LNCAP (cell line): Measurements from ENCODE around the gene MRGPRF.

Source experiments
- TF ChIP-seq, protein P1 (sequence below): fragments of 450-650 bp; IDR thresholded peaks from 2 replicates; pipeline ENCODE4 v1.5.1; 2017; ENCODE audit warnings: mild to moderate bottlenecking

The MRGPRF gene

DNA sequence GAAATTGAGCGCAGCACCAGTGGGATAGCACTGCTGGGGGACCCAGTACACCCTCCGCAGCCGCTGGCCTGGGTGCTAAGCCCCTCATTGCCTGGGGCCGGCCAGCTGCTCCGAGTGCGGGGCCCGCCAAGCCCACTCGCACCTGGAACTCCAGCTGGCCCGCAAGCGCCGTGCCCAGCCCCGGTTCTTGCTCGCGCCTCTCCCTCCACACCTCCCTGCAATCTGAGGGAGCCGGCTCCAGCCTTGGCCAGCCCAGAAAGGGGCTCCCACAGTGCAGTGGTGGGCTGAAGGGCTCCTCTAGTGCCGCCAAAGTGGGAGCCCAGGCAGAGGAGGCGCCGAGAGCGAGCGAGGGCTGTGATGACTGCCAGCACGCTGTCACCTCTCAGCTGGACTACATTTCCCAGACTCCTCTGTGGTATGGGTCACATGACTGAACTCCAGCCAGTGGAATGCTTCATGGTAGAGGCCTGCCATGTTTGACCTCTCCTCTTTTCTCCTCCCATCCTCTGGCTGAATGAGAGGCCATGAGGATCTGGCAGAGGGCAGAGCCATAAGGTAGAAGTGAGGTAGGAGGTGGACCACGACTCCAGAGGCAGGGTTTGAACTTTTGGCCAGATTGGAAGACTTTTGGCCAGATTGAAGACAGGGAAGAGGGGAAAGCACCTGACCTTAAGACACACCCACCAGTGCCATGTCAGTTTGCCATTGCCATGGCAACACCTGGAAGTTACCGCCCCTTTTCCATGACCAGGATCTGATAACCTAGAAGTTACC is 38.4 kb downstream of the MRGPRF start:
- TF ChIP-seq, protein P1, sequence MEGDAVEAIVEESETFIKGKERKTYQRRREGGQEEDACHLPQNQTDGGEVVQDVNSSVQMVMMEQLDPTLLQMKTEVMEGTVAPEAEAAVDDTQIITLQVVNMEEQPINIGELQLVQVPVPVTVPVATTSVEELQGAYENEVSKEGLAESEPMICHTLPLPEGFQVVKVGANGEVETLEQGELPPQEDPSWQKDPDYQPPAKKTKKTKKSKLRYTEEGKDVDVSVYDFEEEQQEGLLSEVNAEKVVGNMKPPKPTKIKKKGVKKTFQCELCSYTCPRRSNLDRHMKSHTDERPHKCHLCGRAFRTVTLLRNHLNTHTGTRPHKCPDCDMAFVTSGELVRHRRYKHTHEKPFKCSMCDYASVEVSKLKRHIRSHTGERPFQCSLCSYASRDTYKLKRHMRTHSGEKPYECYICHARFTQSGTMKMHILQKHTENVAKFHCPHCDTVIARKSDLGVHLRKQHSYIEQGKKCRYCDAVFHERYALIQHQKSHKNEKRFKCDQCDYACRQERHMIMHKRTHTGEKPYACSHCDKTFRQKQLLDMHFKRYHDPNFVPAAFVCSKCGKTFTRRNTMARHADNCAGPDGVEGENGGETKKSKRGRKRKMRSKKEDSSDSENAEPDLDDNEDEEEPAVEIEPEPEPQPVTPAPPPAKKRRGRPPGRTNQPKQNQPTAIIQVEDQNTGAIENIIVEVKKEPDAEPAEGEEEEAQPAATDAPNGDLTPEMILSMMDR = no peak

DNA sequence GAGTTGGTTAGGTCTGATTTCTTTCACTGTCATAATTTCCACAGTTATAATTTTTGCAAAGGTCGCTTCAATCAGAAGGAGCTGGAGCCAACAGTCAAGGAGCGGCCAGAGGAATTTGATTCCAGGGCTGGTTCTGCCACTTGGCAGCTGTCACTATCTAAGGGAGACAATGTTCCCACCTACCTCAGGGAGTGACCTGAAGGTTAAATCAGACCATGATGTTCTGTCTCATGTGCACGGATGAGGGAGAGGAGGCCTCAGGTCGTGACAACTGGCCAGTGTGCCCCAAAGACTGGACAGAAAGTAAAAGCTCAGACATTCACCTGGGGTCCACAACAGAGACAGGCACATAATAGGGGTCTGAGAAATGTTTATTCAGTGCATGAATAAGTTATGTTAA is 39.8 kb downstream of the MRGPRF start:
- TF ChIP-seq, protein P1 = no peak

DNA sequence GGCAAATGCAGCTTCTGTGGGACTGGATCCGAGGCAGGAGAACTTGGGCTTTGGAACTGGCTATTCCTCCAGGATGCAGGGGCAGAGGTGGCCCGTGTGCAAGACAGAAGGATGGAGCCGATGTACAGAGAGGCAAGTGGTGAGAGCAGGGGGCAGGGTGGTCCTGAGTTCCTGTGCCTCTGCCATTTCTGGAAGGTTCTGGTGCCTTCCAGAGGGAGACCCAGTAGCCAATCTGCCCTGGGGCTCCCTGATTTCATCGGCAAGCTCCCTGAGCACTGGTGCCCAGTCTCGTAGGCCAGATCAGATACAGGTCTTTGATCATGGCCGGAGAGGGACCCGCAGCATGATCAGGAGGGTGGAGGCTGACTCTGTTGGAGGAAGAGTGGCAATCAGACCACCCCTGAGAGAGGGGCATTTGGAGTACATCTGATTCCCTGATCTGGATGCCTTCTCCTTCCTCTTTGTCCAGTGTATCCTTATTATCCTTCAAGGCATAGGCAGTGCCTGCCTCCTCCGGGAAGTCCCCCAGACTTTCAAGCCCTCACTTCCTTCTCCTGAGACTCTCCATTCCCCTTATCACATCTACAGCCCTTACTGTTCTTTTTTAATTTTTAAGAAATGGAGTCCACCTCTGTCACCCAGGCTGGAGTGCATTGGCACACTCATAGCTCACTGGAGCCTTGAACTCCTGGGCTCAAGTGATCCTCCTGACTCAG is 42.0 kb downstream of the MRGPRF start:
- TF ChIP-seq, protein P1 = no peak

DNA sequence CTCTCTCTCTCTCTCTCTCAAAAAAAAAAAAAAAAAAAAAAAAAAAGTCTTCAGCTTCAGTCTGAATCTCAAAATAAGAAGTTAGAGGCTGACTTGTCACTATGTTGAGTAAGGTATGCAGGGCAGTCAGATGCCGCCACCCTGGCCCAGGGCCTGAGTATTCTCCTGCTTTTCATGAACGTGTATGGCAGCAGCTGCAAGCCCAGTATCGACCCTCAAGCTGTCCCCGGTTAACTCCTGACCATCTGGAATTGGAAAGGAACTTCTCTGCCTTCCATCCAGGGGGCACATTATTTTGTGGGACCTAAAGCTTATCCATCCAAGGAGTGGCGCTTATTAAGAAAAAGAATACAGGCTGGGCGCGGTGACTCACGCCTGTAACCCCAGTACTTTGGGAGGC is 43.7 kb downstream of the MRGPRF start:
- TF ChIP-seq, protein P1 = no peak

DNA sequence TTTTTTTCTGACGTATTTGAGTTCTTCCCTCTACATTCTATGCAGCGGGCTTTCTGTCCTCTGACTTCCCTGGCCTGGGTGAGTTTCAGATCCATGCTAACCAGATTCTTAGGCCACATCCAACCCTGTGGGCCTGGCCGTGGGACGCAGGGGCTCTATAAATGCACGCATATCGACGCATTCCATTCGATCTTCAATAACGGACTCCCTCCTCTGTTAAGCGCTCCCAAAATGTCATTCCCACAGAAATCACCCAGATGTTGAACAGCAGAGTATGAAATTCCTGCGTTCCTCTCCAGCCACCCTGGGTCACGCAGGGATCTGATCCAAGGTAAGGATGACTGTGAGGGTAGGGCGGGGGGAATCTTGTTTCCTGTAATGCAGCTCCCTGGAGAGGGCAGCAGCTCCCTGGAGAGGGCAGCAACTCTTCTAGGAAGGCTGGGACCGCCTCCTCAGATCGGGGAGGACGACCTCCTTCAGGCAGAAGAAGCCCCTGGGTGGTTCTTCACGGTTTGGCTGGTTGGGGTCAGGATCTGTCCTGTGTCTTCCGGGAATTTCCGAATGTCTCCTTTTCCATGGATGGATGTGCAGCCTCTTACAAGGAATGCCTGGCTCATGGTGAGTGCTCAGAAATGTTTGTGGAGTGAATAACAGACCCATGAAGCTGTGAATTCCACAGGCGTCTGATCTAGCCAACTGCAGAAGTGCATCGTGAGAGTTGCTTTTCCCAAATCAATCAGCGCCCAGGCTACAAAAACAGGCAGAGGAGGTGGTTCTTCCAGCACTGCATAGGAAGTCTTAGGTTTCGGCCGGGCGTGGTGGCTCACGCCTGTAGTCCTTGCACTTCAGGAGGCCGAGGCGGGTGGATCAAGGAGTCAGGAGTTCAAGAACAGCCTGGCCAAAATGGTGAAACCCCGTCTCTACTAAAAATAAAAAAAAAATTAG is 44.5 kb downstream of the MRGPRF start:
- TF ChIP-seq, protein P1 = no peak

DNA sequence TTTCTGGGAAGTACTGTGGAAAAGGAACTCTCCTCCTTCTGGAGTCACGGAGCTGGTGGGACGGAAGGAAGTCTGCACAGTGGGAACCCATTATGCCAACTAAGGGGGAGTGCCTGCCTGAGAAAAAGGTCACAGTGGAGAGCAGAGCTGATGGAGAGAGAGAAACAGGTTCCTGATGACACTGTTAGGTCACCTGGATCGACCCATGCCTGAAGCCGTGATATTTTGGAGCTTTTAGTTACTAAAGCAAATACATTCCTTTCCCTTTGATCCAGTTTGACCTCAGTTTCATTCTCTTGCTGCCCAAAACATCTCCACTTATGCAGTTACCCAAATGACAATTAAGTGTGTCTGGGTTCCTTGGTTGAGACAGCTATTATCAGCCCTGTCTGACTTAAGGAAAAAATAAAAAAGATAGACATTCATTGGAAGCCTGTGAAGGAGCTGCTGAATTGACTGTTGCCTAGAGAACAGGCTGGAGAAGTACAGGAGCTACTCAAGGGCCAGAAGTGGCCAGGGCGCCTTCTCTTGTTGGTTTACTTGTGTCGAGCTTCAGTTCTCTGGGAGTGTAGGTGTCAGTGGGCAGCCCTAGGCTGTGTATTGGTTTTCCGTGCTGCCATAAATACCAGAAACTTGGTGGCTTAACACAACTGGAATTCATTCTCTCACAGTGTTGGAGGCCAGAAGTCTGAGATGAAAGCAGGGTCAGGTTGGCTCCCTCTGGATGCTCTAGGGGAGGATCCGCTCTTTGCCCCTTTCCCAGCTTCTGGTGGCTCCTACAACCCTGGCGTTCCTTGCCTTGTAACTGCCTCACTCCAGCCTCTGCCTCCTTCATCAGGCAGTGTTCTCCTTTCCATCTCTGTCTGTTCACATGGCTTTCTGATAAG is 45.9 kb downstream of the MRGPRF start:
- TF ChIP-seq, protein P1 = no peak
